Endometrial microvascular endothelial cells (primary cell): ENCODE measurements around the gene MAN2B1. TPM values are rescaled to one million over a fixed set of nuclear protein-coding genes. Genes with fewer than 3 reads are reported as not detected.

Source experiments
- total RNA-seq: library from RNA; depleted of rRNA; stranded (reverse); fragments of >200 nt; gene quantifications from one replicate; pipeline ENCODE4 v1.2.3, GENCODE V29; 2015; ENCODE audit errors: inconsistent ontology term

MAN2B1 gene
- total RNA-seq, 1 donor from 2014 or later, result 58.4 TPM

Other genes with a start within 250 kb of the MAN2B1 start
- gene ZNF443, start 225.7 kb downstream of the MAN2B1 start, total RNA-seq, result 3.7 TPM
- gene ZNF709, start 181.9 kb downstream of the MAN2B1 start, total RNA-seq, result 2.6 TPM
- gene ZNF564, start 115.3 kb downstream of the MAN2B1 start, total RNA-seq, result 2.9 TPM
- gene ZNF490, start 55.9 kb downstream of the MAN2B1 start, total RNA-seq, result 3.2 TPM
- gene ZNF791, start 55.8 kb downstream of the MAN2B1 start, total RNA-seq, result 10.0 TPM
- gene WDR83, start 65 bp upstream of the MAN2B1 start, total RNA-seq, result 5.5 TPM
- gene DHPS, start 15.1 kb upstream of the MAN2B1 start, total RNA-seq, result 86.4 TPM
- gene GNG14, start 21.3 kb upstream of the MAN2B1 start, total RNA-seq, result not detected
- 7.2 TPM for gene FBXW9, start 29.9 kb upstream of the MAN2B1 start, total RNA-seq
- gene TNPO2, start 57.2 kb upstream of the MAN2B1 start, total RNA-seq, result 23.1 TPM
- 359 TPM for gene TRIR, start 67.9 kb upstream of the MAN2B1 start, total RNA-seq
- 131 TPM for gene GET3, start 70.8 kb upstream of the MAN2B1 start, total RNA-seq
- gene BEST2, start 85.0 kb upstream of the MAN2B1 start, total RNA-seq, result not detected
- 6.6 TPM for gene HOOK2, start 108.8 kb upstream of the MAN2B1 start, total RNA-seq
- 19.7 TPM for gene JUNB, start 124.7 kb upstream of the MAN2B1 start, total RNA-seq
- 259 TPM for gene PRDX2, start 135.1 kb upstream of the MAN2B1 start, total RNA-seq
- not detected for gene THSD8, start 135.3 kb upstream of the MAN2B1 start, total RNA-seq
- gene RNASEH2A, start 139.8 kb upstream of the MAN2B1 start, total RNA-seq, result 40.8 TPM
- not detected for gene RTBDN, start 167.8 kb upstream of the MAN2B1 start, total RNA-seq
- 0.09 TPM for gene MAST1, start 171.8 kb upstream of the MAN2B1 start, total RNA-seq
- 35.1 TPM for gene DNASE2, start 214.7 kb upstream of the MAN2B1 start, total RNA-seq
- gene KLF1, start 220.5 kb upstream of the MAN2B1 start, total RNA-seq, result not detected
- 53.9 TPM for gene GCDH, start 224.4 kb upstream of the MAN2B1 start, total RNA-seq